ENCODE measurements around the gene ASCC2. TPM values are rescaled to one million over a fixed set of nuclear protein-coding genes. Genes with fewer than 3 reads are reported as not detected.
"Not testable (repeated sequence)": the region's sequence is repeated elsewhere in the genome, so short reads cannot be mapped to it uniquely, and the experiment has no call there.

Gene ASCC2
- total and polyA plus RNA-seq, 5 donors = 29.2 to 41.4 (median 39.5) TPM

GRCh38 chr22:29855611-29856181 lies 17.6 kb upstream of the ASCC2 start:
- WGBS = 30% methylated on average over 10 of the region's 10 CpGs
- ATAC-seq = peak; percentile 90 to 92
- intact Hi-C loops (cut with DNase I) = no loop called here
- no peaks in the 10 kb centered on the region for H3K27me3 ChIP-seq (ENCODE audit: control insufficient read depth, insufficient read depth)
- H3K27ac ChIP-seq (ENCODE audit: low read length) = peak overlapping the region; percentile 43
- H3K4me3 ChIP-seq (ENCODE audit: low read length) = no peak overlapping the region
- H3K4me1 ChIP-seq (ENCODE audit: control insufficient read depth, insufficient read depth, low read length) = no peaks in the 10 kb centered on the region
- DNase-seq = peak; percentile 59 to 82 (median 81)
- H3K9me3 ChIP-seq (ENCODE audit: control insufficient read depth, low read length) = no peaks in the 10 kb centered on the region

DNA sequence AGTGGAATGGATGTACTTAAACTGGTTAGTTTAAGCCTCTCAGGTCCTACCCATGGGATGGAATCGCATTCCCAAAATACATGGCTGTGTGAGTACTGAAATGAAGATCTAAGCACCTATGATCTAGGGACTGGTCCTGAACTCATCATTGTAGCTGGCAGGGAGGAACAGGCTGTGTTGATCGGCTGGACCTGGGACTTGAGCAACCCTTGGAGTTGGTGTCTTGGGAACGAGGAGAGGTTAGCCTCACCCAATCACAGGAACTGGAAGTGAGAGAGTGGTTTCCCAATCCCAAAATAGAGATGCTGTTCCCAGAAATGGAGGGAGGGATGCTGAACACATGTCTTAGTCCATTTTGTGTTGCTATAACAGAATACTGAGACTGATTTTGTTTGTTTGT lies 16.4 kb upstream of the ASCC2 start:
- no peaks in the 10 kb centered on the region for H3K9me3 ChIP-seq (ENCODE audit: control insufficient read depth, low read length)
- no peaks in the 10 kb centered on the region for H3K27me3 ChIP-seq (ENCODE audit: control insufficient read depth, insufficient read depth)
- no peaks in the 10 kb centered on the region for H3K4me1 ChIP-seq (ENCODE audit: control insufficient read depth, insufficient read depth, low read length)
- DNase-seq = no peak
- 73% methylated on average over 3 of the region's 3 CpGs for WGBS
- intact Hi-C loops (cut with DNase I) = no loop called here
- H3K4me3 ChIP-seq (ENCODE audit: low read length) = no peak overlapping the region
- no peak for ATAC-seq
- no peak overlapping the region for H3K27ac ChIP-seq (ENCODE audit: low read length)

DNA sequence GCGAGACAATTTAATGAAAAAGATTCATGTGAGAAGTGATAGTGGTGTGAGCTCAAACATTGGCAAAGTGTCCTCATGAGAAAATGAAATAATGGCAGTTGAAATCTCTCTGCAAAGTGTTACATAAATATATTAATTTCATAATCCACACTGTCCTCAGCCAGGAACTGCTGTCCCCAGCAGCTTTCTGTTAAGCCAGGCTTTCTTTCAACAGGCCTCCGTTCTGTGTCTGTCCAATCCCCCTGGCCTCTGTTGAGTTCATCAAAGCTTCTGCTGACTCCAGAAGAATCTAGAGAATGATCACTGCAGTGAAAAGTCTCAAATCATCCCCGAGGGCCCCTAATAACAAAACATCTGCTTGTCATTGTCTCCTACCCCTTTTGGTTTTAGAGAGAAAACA lies 10.0 kb upstream of the ASCC2 start:
- DNase-seq (no peak), ATAC-seq (peak; percentile 44 to 57)
- Histone ChIP-seq H3K9me3 (ENCODE audit: control insufficient read depth, low read length) (no peaks in the 10 kb centered on the region), H3K27me3 (ENCODE audit: control insufficient read depth, insufficient read depth) (no peaks in the 10 kb centered on the region), H3K27ac (ENCODE audit: low read length) (no peak overlapping the region), H3K4me1 (ENCODE audit: control insufficient read depth, insufficient read depth, low read length) (no peaks in the 10 kb centered on the region), H3K4me3 (ENCODE audit: low read length) (no peak overlapping the region)
- 47% methylated on average over 3 of the region's 3 CpGs for WGBS
- intact Hi-C loops (cut with DNase I) = no loop called here

GRCh38 chr22:29846290-29846689 lies 8.2 kb upstream of the ASCC2 start:
- ATAC-seq (no peak), DNase-seq (no peak)
- Histone ChIP-seq H3K27ac (ENCODE audit: low read length) (no peak overlapping the region), H3K27me3 (ENCODE audit: control insufficient read depth, insufficient read depth) (no peaks in the 10 kb centered on the region), H3K9me3 (ENCODE audit: control insufficient read depth, low read length) (no peaks in the 10 kb centered on the region), H3K4me3 (ENCODE audit: low read length) (no peak overlapping the region), H3K4me1 (ENCODE audit: control insufficient read depth, insufficient read depth, low read length) (no peaks in the 10 kb centered on the region)
- WGBS = 93% methylated on average over 2 of the region's 2 CpGs
- intact Hi-C loops (cut with DNase I) = no loop called here

- no peaks in the 10 kb centered on the region for H3K27me3 ChIP-seq (ENCODE audit: control insufficient read depth, insufficient read depth)
- no peak overlapping the region for H3K27ac ChIP-seq (ENCODE audit: low read length)
- intact Hi-C loops (cut with DNase I) = no loop called here
- 41% methylated on average over 2 of the region's 2 CpGs for WGBS
- DNase-seq (peak in 1 of 3 donors; percentile 37), ATAC-seq (peak in 1 of 2 donors; percentile 62)
- H3K4me1 ChIP-seq (ENCODE audit: control insufficient read depth, insufficient read depth, low read length) = no peaks in the 10 kb centered on the region
- H3K9me3 ChIP-seq (ENCODE audit: control insufficient read depth, low read length) = no peaks in the 10 kb centered on the region
- no peak overlapping the region for H3K4me3 ChIP-seq (ENCODE audit: low read length)
These were observed 4.7 kb upstream of the ASCC2 start for GRCh38 chr22:29842740-29843139.

DNA sequence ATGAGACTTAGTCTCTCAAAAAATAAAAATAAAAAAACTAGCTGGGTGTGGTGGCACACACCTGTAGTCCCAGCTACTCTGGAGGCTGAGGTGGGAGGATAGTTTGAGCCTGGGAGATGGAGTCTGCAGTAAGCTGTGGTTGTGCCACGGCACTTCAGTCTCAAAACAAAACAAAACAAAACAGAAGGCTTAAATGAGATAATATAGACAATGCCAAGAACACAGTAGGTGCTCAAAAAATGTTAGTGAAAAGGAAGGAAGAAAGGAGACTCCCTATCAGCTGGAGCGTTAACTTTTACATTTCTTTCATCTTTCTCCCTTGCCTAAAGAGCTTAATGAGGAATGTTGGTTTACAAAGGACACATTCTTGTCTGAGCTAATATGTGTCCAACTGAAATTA lies 4.1 kb upstream of the ASCC2 start:
- WGBS = 73% methylated on average over 2 of the region's 2 CpGs
- H3K9me3 ChIP-seq (ENCODE audit: control insufficient read depth, low read length) = no peaks in the 10 kb centered on the region
- no peak for ATAC-seq
- intact Hi-C loops (cut with DNase I) = no loop called here
- peaks cover 5% of the 10 kb centered on the region for H3K4me1 ChIP-seq (ENCODE audit: control insufficient read depth, insufficient read depth, low read length)
- H3K27me3 ChIP-seq (ENCODE audit: control insufficient read depth, insufficient read depth) = no peaks in the 10 kb centered on the region
- no peak overlapping the region for H3K4me3 ChIP-seq (ENCODE audit: low read length)
- DNase-seq = no peak
- no peak overlapping the region for H3K27ac ChIP-seq (ENCODE audit: low read length)

- ATAC-seq = no peak
- Histone ChIP-seq H3K9me3 (ENCODE audit: control insufficient read depth, low read length) (no peaks in the 10 kb centered on the region), H3K27ac (ENCODE audit: low read length) (no peak overlapping the region), H3K27me3 (ENCODE audit: control insufficient read depth, insufficient read depth) (no peaks in the 10 kb centered on the region), H3K4me1 (ENCODE audit: control insufficient read depth, insufficient read depth, low read length) (peaks cover 6% of the 10 kb centered on the region), H3K4me3 (ENCODE audit: low read length) (no peak overlapping the region)
- intact Hi-C loops (cut with DNase I) = no loop called here
- no peak for DNase-seq
These were observed 2.4 kb upstream of the ASCC2 start for GRCh38 chr22:29840498-29840897.

- Histone ChIP-seq H3K4me1 (ENCODE audit: control insufficient read depth, insufficient read depth, low read length) (peaks cover 6% of the 10 kb centered on the region), H3K4me3 (ENCODE audit: low read length) (peak overlapping the region; percentile 77), H3K9me3 (ENCODE audit: control insufficient read depth, low read length) (no peaks in the 10 kb centered on the region), H3K27ac (ENCODE audit: low read length) (no peak overlapping the region), H3K27me3 (ENCODE audit: control insufficient read depth, insufficient read depth) (no peaks in the 10 kb centered on the region)
- DNase-seq = no peak
- intact Hi-C loops (cut with DNase I) = no loop called here
- no peak for ATAC-seq
- 88% methylated on average over 1 of the region's 1 CpG for WGBS
These were observed 965 bp upstream of the ASCC2 start for GRCh38 chr22:29839039-29839438.

DNA sequence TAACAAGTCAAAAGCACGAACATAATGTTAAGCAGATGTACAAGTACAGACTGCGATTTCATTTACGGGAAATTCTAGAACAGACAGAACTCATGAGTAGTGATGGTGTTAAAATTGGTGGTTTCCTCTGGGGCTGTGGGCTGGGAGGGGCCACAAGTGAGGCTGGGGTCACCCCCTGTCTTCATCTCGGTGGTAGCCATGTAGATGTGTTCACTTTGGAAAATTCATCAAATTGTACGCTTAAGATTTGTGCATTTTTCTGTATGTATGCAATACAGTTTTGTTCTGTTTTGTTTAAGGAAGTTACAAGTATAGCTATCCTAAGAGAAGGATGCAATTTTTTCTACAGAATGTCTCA lies 504 bp upstream of the ASCC2 start:
- intact Hi-C loops (cut with DNase I) = no loop called here
- DNase-seq = no peak
- H3K4me1 ChIP-seq (ENCODE audit: control insufficient read depth, insufficient read depth, low read length) = peaks cover 6% of the 10 kb centered on the region
- peak overlapping the region; percentile 77 for H3K4me3 ChIP-seq (ENCODE audit: low read length)
- H3K9me3 ChIP-seq (ENCODE audit: control insufficient read depth, low read length) = no peaks in the 10 kb centered on the region
- peak overlapping the region; percentile 61 for H3K27ac ChIP-seq (ENCODE audit: low read length)
- peak; percentile 3 to 6 for ATAC-seq
- WGBS = 21% methylated on average over 5 of the region's 5 CpGs
- H3K27me3 ChIP-seq (ENCODE audit: control insufficient read depth, insufficient read depth) = no peaks in the 10 kb centered on the region

DNA sequence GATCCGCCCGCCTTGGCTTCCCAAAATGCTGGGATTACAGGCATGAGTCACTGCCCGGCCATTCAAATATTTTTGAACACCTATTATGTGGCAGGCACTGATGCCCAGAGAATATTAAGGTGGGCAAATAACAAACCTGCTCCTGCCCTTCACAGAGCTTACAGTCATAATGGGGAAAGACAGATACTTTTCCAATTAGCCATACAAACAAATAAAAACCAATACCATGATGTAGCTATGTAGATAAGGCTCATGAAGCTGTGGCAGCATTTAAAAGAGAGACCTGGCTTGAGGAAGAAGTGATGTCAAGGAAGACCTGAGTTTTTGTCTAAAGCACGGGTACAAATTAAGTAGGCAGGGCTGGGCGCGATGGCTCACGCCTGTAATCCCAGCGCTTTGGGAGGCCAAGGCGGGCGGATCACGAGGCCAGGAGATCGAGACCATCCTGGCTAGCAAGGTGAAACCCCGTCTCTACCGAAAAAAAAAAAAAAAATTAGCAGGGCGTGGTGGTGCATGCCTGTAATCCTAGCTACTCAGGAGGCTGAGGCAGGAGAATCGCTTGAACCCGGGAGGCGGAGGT lies 1.2 kb downstream of the ASCC2 start:
- H3K9me3 ChIP-seq (ENCODE audit: control insufficient read depth, low read length); intact Hi-C loops (cut with DNase I); H3K27ac ChIP-seq (ENCODE audit: low read length); H3K27me3 ChIP-seq (ENCODE audit: control insufficient read depth, insufficient read depth); H3K4me1 ChIP-seq (ENCODE audit: control insufficient read depth, insufficient read depth, low read length); ATAC-seq; H3K4me3 ChIP-seq (ENCODE audit: low read length): not testable (repeated sequence)
- DNase-seq = peak in 1 of 3 donors; percentile 58
- 95% methylated on average over 18 of the region's 18 CpGs for WGBS

GRCh38 chr22:29834046-29834445 lies 4.0 kb downstream of the ASCC2 start:
- Histone ChIP-seq H3K9me3 (ENCODE audit: control insufficient read depth, low read length) (no peaks in the 10 kb centered on the region), H3K27ac (ENCODE audit: low read length) (no peak overlapping the region), H3K4me1 (ENCODE audit: control insufficient read depth, insufficient read depth, low read length) (peaks cover 8% of the 10 kb centered on the region), H3K27me3 (ENCODE audit: control insufficient read depth, insufficient read depth) (no peaks in the 10 kb centered on the region), H3K4me3 (ENCODE audit: low read length) (no peak overlapping the region)
- ATAC-seq (no peak), DNase-seq (no peak)
- intact Hi-C loops (cut with DNase I) = no loop called here
- 74% methylated on average over 1 of the region's 1 CpG for WGBS

Measured in right cardiac atrium (tissue), 5 donors.